Right lobe of liver (tissue), 6 donors: ENCODE measurements around the gene KCNQ1. TPM values are rescaled to one million over a fixed set of nuclear protein-coding genes. Genes with fewer than 3 reads are reported as not detected.

Source experiments
- ATAC-seq, 4 donors: fragments of 200-7000 bp; cut with Tn5 transposase; one replicate each; pipeline ENCODE4 v1.9.1; 2020; ENCODE audit warnings: mild to moderate bottlenecking in 4 of 4, moderate library complexity in 4 of 4
- DNase-seq, 3 donors: peaks; one replicate each; pipeline ENCODE4 v3.0.0-alpha.2; 2020
- H3K27ac ChIP-seq, 3 donors: fragments of 200-600 bp; one replicate each; pipeline ENCODE4 v1.8.0; 2022
- H3K27me3 ChIP-seq, 2 donors: fragments of 200-600 bp; one replicate each; pipeline ENCODE4 v1.8.0; 2022
- H3K36me3 ChIP-seq, 4 donors: fragments of 200-600 bp; sonication (generic) in 1 of 4; one replicate each; pipeline versions ENCODE4 v1.5.1 to v1.8.0; 2017 to 2022; ENCODE audit warnings: control low read depth in 1 of 4
- H3K4me1 ChIP-seq, 4 donors: fragments of 200-600 bp; sonication (generic) in 1 of 4; one replicate each; pipeline versions ENCODE4 v1.5.1 to v1.8.0; 2017 to 2022; ENCODE audit warnings: control low read depth in 1 of 4
- H3K4me3 ChIP-seq, 3 donors: fragments of 200-600 bp; one replicate each; pipeline ENCODE4 v1.8.0; 2022
- H3K9me3 ChIP-seq, 4 donors: fragments of 200-600 bp; sonication (generic) in 1 of 4; one replicate each; pipeline versions ENCODE4 v1.5.1 to v1.8.0; 2017 to 2022; ENCODE audit warnings: control low read depth in 1 of 4
- CTCF ChIP-seq, 4 donors: fragments of 200-600 bp in 3 of 4; fragments of 450-650 bp in 1 of 4; IDR thresholded peaks; one replicate each; pipeline versions ENCODE4 v1.5.1 to v1.8.0; 2016 to 2022; ENCODE audit warnings: antibody characterized with exemption in 4 of 4, mild to moderate bottlenecking in 2 of 4
- POLR2A ChIP-seq: fragments of 450-650 bp; IDR thresholded peaks from one replicate; pipeline ENCODE4 v1.6.1; 2017; ENCODE audit warnings: antibody characterized with exemption, mild to moderate bottlenecking
- WGBS: methylation state at CpG from one replicate; pipeline ENCODE4 v1.1.6; 2018; ENCODE audit warnings: low coverage, low lambda C conversion rate; ENCODE audit not compliant: insufficient coverage; ENCODE audit errors: missing lambda C conversion rate; 5-methylcytosine and 5-hydroxymethylcytosine counted together
- intact Hi-C, 2 donors: fragments of 100-400 bp; cut with DNase I; formaldehyde crosslinking; loops; one replicate each; pipeline versions ENCODE4 v1.11.2 to v1.14.1; 2022
- total RNA-seq, 6 experiments: library from RNA; depleted of rRNA in 2 of 6; stranded (reverse); fragments of >200 nt in 2 of 6; fragmentation: NEBNext Ultra II Directional in 3 of 6; extraction: Animal tissue kit (Norgen Biotek cat#: 25700) in 3 of 6; gene quantifications; one replicate each; pipeline versions ENCODE4 v1.1.0 to v1.2.4, GENCODE V29; 2016 to 2023
- donor health status: DM: no; HTN: yes; CAD: no.
- donor health status: DM: no; HTN: no; CAD: no.
- donor health status: DM: no; HTN: no; CAD: no.
- donor health status: DM: no; HTN: yes; CAD: no.
- donor health status: DM: no; HTN: yes; CAD: no.

Gene KCNQ1
- total RNA-seq, 6 experiments from 2014 or later, result 0.61 to 2.4 (median 1.8) TPM

- TF ChIP-seq POLR2A, result no peak
- TF ChIP-seq CTCF (IDR thresholded peaks at IDR 0.05), result no peak
- DNase-seq (no peak), ATAC-seq (no peak)
- no peaks in the 10 kb centered on the region for H3K4me1 ChIP-seq
- H3K36me3 ChIP-seq, result no peaks in the 10 kb centered on the region
- intact Hi-C loops, result no loop called here
- H3K27me3 ChIP-seq, result no peaks in the 10 kb centered on the region
- 90% methylated on average over 4 of the region's 7 CpGs for WGBS
- H3K4me3 ChIP-seq, result no peak overlapping the region
- H3K9me3 ChIP-seq, result no peaks in the 10 kb centered on the region
- no peak overlapping the region for H3K27ac ChIP-seq
Observed at GRCh38 chr11:2853997-2854560, 409.3 kb downstream of the KCNQ1 start.

GRCh38 chr11:2855162-2855561 is 410.4 kb downstream of the KCNQ1 start:
- no peaks in the 10 kb centered on the region for H3K4me1 ChIP-seq
- no peaks in the 10 kb centered on the region for H3K9me3 ChIP-seq
- DNase-seq, result no peak
- no CpG with 5 or more reads among the region's 8 CpGs for WGBS
- intact Hi-C loops, result no loop called here
- TF ChIP-seq CTCF (IDR thresholded peaks at IDR 0.05) (no peak), POLR2A (no peak)
- H3K27me3 ChIP-seq, result no peaks in the 10 kb centered on the region
- H3K4me3 ChIP-seq, result no peak overlapping the region
- no peaks in the 10 kb centered on the region for H3K36me3 ChIP-seq
- ATAC-seq, result no peak
- no peak overlapping the region for H3K27ac ChIP-seq

DNA sequence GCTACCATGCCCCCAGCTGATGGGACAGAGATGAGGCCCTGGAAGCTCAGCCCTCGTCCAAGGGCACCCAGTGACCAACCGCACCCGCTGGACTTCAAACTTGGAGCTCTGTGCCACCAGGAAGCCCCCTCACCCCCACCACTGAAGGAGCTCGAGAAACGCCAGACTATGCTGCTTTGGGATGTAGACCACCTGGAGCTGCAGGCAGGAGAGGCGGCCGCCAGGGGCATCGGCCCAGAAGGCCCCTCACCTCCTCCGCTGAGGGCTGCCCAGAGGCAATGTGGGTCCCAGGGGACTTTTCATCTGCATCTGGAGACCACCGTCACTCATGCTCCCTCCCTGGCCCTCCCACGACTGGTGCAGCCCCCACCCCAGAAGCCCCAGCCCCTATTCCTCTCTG is 412.5 kb downstream of the KCNQ1 start:
- 32% methylated on average over 3 of the region's 11 CpGs for WGBS
- DNase-seq (no peak), ATAC-seq (no peak)
- H3K9me3 ChIP-seq, result no peaks in the 10 kb centered on the region
- no peaks in the 10 kb centered on the region for H3K36me3 ChIP-seq
- no peak overlapping the region for H3K4me3 ChIP-seq
- no peaks in the 10 kb centered on the region for H3K4me1 ChIP-seq
- H3K27me3 ChIP-seq, result no peaks in the 10 kb centered on the region
- intact Hi-C loops, result no loop called here
- H3K27ac ChIP-seq, result no peak overlapping the region
- TF ChIP-seq CTCF (IDR thresholded peaks at IDR 0.05) (no peak), POLR2A (no peak)

GRCh38 chr11:2857918-2858317 is 413.1 kb downstream of the KCNQ1 start:
- WGBS, result 92% methylated on average over 9 of the region's 18 CpGs
- no peak for TF ChIP-seq POLR2A
- no peak for TF ChIP-seq CTCF (IDR thresholded peaks at IDR 0.05)
- Histone ChIP-seq H3K27ac (no peak overlapping the region), H3K27me3 (no peaks in the 10 kb centered on the region), H3K36me3 (no peaks in the 10 kb centered on the region), H3K9me3 (no peaks in the 10 kb centered on the region), H3K4me1 (no peaks in the 10 kb centered on the region), H3K4me3 (no peak overlapping the region)
- intact Hi-C loops, result no loop called here
- no peak for ATAC-seq
- DNase-seq, result no peak
